GM12878 (cell line): ENCODE results near the gene DTWD2.

Experiments
- CEBPZ ChIP-seq: fragments of 150-350 bp; IDR thresholded peaks from 2 replicates; pipeline ENCODE4 v1.6.1; 2016; ENCODE audit warnings: low read depth, low read length
- CHD1 ChIP-seq: IDR thresholded peaks from 2 replicates; pipeline ENCODE4 v1.6.1; 2012; ENCODE audit warnings: low read depth, low read length, improper control_type of control experiment
- CHD4 ChIP-seq: fragments of 200-600 bp; sonication (generic); IDR thresholded peaks from 2 replicates; pipeline ENCODE4 v1.6.1; 2016; ENCODE audit warnings: mild to moderate bottlenecking
- CTCF ChIP-seq, 3 experiments: IDR thresholded peaks in 2 of 3; conservative IDR thresholded peaks in 1 of 3; 2 replicates each; pipeline ENCODE4 v1.5.1; 2011; ENCODE audit warnings: low read depth in 3 of 3, low read length in 3 of 3, mild to moderate bottlenecking in 3 of 3, control low read depth in 2 of 3, moderate library complexity in 2 of 3, inconsistent platforms in 1 of 3, mixed read lengths in 1 of 3; ENCODE audit not compliant: control insufficient read depth in 2 of 3, insufficient read depth in 1 of 3; ENCODE audit errors: extremely low read depth in 1 of 3
- EZH2 ChIP-seq: IDR thresholded peaks from 2 replicates; pipeline ENCODE4 v1.6.1; 2012; ENCODE audit warnings: low read depth, mild to moderate bottlenecking, control low read depth, inconsistent platforms, low read length, borderline replicate concordance; ENCODE audit not compliant: control insufficient read depth
- MXI1 ChIP-seq: fragments of 150-350 bp; IDR thresholded peaks from 2 replicates; pipeline ENCODE4 v1.6.1; 2011; ENCODE audit warnings: low read depth, mild to moderate bottlenecking, inconsistent platforms, low read length, improper control_type of control experiment
- NBN ChIP-seq: fragments of 450-650 bp; IDR thresholded peaks from 2 replicates; pipeline ENCODE4 v1.6.1; 2016
- POLR2A ChIP-seq: IDR thresholded peaks from 2 replicates; pipeline ENCODE4 v1.6.1; 2011; ENCODE audit warnings: low read depth, mild to moderate bottlenecking, low read length
- POU2F2 ChIP-seq: IDR thresholded peaks from 3 replicates; pipeline ENCODE4 v1.6.1; 2011; ENCODE audit warnings: low read depth, mild to moderate bottlenecking, low read length, borderline replicate concordance
- RAD21 ChIP-seq: IDR thresholded peaks from 2 replicates; pipeline ENCODE4 v1.6.1; 2011; ENCODE audit warnings: mild to moderate bottlenecking, low read depth, low read length, moderate library complexity; ENCODE audit not compliant: insufficient read depth
- SIN3A ChIP-seq: IDR thresholded peaks from 2 replicates; pipeline ENCODE4 v1.6.1; 2012; ENCODE audit warnings: low read depth, low read length, improper control_type of control experiment
- ZZZ3 ChIP-seq: IDR thresholded peaks from 2 replicates; pipeline ENCODE4 v1.6.1; 2011; ENCODE audit warnings: low read depth; ENCODE audit not compliant: control insufficient read depth, insufficient read length

- TF ChIP-seq MXI1 = no peak
- TF ChIP-seq CHD1 = no peak
- no peak for TF ChIP-seq CTCF (IDR thresholded peaks at IDR 0.05 in 2 of 3, conservative IDR thresholded peaks at IDR 0.05 in 1 of 3; ENCODE audit: control insufficient read depth in 2 of 3, extremely low read depth in 1 of 3, insufficient read depth in 1 of 3, low read depth in 3 of 3, low read length in 3 of 3)
- no peak for TF ChIP-seq POLR2A
- no peak for TF ChIP-seq SIN3A
- no peak for TF ChIP-seq CHD4
- TF ChIP-seq CEBPZ = no peak
- no peak for TF ChIP-seq EZH2
- no peak for TF ChIP-seq RAD21
- TF ChIP-seq ZZZ3 = no peak
- no peak for TF ChIP-seq POU2F2
- TF ChIP-seq NBN = no peak
These were observed 6.2 kb upstream of the DTWD2 start for GRCh38 chr5:118994595-118994994.
